Amygdala (tissue), 56 donors: ENCODE results near the gene MAPK6.
"Not testable (repeated sequence)": the region's sequence is repeated elsewhere in the genome, so short reads cannot be mapped to it uniquely, and the experiment has no call there.

Experiments used
- DNase-seq, 56 donors: peaks; one replicate each; lab custom pipeline; 2025; lab: John Stamatoyannopoulos, UW

MAPK6 gene

GRCh38 chr15:52018693-52019393 lies at the start of gene MAPK6:
Gene MAPK6, plus strand, starts transcription at chr15:52019219. Its CDS starts 27,242 bp downstream, at chr15:52046461.
- peak in 55 of 56 donors; percentile 53 to 94 (median 84) for DNase-seq

GRCh38 chr15:51969728-51970127 lies 49.3 kb upstream of the MAPK6 start:
- no peak for DNase-seq

GRCh38 chr15:51970132-51970817 lies 48.7 kb upstream of the MAPK6 start:
- DNase-seq = no peak

GRCh38 chr15:51971032-51971374 lies 48.0 kb upstream of the MAPK6 start:
- peak in 1 of 56 donors; percentile 41 for DNase-seq

- DNase-seq = peak; percentile 59 to 93 (median 84)
Observed at GRCh38 chr15:51971375-51972133, 47.5 kb upstream of the MAPK6 start, which contains the start of gene LEO1. Gene LEO1, minus strand, starts transcription at chr15:51971778. Its CDS starts 33 bp downstream, at chr15:51971745.

- DNase-seq = no peak
Observed at GRCh38 chr15:51973220-51973619, 45.8 kb upstream of the MAPK6 start.

- no peak for DNase-seq
Observed at GRCh38 chr15:51973775-51974174, 45.2 kb upstream of the MAPK6 start.

GRCh38 chr15:51982013-51982769 lies 36.8 kb upstream of the MAPK6 start:
- DNase-seq = peak in 24 of 56 donors; percentile 0 to 46 (median 10)

- DNase-seq = no peak
Observed at GRCh38 chr15:51982770-51983103, 36.3 kb upstream of the MAPK6 start.

GRCh38 chr15:51991141-51991540 lies 27.9 kb upstream of the MAPK6 start:
- DNase-seq = no peak

GRCh38 chr15:51992953-51993352 lies 26.1 kb upstream of the MAPK6 start:
- DNase-seq = no peak

- DNase-seq = no peak
Observed at GRCh38 chr15:52002351-52002750, 16.7 kb upstream of the MAPK6 start.

- DNase-seq = not testable (repeated sequence)
Observed at GRCh38 chr15:52003089-52003488, 15.9 kb upstream of the MAPK6 start.

GRCh38 chr15:52003710-52004109 lies 15.3 kb upstream of the MAPK6 start:
- no peak for DNase-seq

- DNase-seq = no peak
Observed at GRCh38 chr15:52004806-52005205, 14.2 kb upstream of the MAPK6 start.

- no peak for DNase-seq
Observed at GRCh38 chr15:52005748-52006701, 13.0 kb upstream of the MAPK6 start.

GRCh38 chr15:52006702-52007340 lies 12.2 kb upstream of the MAPK6 start:
- no peak for DNase-seq

- DNase-seq = no peak
Observed at GRCh38 chr15:52008359-52008697, 10.7 kb upstream of the MAPK6 start.
